HEK293 (cell line): ENCODE results near the gene BRINP2.
A peak's percentile ranks its signal among the peaks of the same experiment; 100 is the strongest.

Experiments
- BCL11A ChIP-seq: fragments of 450-650 bp; formaldehyde crosslinking; IDR thresholded peaks from 2 replicates; pipeline ENCODE4 v1.5.1; 2016; ENCODE audit warnings: low read depth, missing biosample characterization, missing genetic modification characterization
- KLF9 ChIP-seq: fragments of 450-650 bp; formaldehyde crosslinking; IDR thresholded peaks from 2 replicates; pipeline ENCODE4 v1.5.1; 2016; ENCODE audit warnings: missing biosample characterization, missing genetic modification characterization, low read depth
- TRIM28 ChIP-seq: IDR thresholded peaks from 2 replicates; pipeline ENCODE4 v1.6.1; 2011; ENCODE audit warnings: low read length, control low read depth, borderline replicate concordance
- ZBTB21 ChIP-seq: fragments of 450-650 bp; formaldehyde crosslinking; IDR thresholded peaks from 2 replicates; pipeline ENCODE4 v1.5.1; 2017; ENCODE audit warnings: missing biosample characterization, missing genetic modification characterization
- ZFP41 ChIP-seq: fragments of 450-650 bp; formaldehyde crosslinking; IDR thresholded peaks from 2 replicates; pipeline ENCODE4 v1.5.1; 2016; ENCODE audit warnings: missing biosample characterization, missing genetic modification characterization, borderline replicate concordance
- ZNF114 ChIP-seq: fragments of 450-650 bp; formaldehyde crosslinking; IDR thresholded peaks from 2 replicates; pipeline ENCODE4 v1.5.0; 2017; ENCODE audit warnings: missing biosample characterization, missing genetic modification characterization
- ZNF121 ChIP-seq: fragments of 450-650 bp; formaldehyde crosslinking; IDR thresholded peaks from 2 replicates; pipeline ENCODE4 v1.5.1; 2016; ENCODE audit warnings: missing biosample characterization, missing genetic modification characterization
- ZNF133 ChIP-seq: fragments of 450-650 bp; formaldehyde crosslinking; IDR thresholded peaks from 2 replicates; pipeline ENCODE4 v1.5.1; 2016; ENCODE audit warnings: missing biosample characterization, missing genetic modification characterization
- ZNF16 ChIP-seq: fragments of 450-650 bp; formaldehyde crosslinking; IDR thresholded peaks from 2 replicates; pipeline ENCODE4 v1.5.1; 2016; ENCODE audit warnings: low read depth, missing biosample characterization, missing genetic modification characterization
- ZNF184 ChIP-seq: fragments of 450-650 bp; IDR thresholded peaks from 2 replicates; pipeline ENCODE4 v1.5.1; 2018; ENCODE audit warnings: missing biosample characterization, mild to moderate bottlenecking, missing genetic modification characterization
- ZNF211 ChIP-seq: fragments of 450-650 bp; formaldehyde crosslinking; IDR thresholded peaks from 2 replicates; pipeline ENCODE4 v1.5.1; 2016; ENCODE audit warnings: low read depth, missing biosample characterization, missing genetic modification characterization
- ZNF248 ChIP-seq: fragments of 450-650 bp; formaldehyde crosslinking; IDR thresholded peaks from 2 replicates; pipeline ENCODE4 v1.5.1; 2017; ENCODE audit warnings: missing biosample characterization, missing genetic modification characterization
- ZNF302 ChIP-seq: fragments of 450-650 bp; formaldehyde crosslinking; IDR thresholded peaks from 2 replicates; pipeline ENCODE4 v1.5.1; 2016; ENCODE audit warnings: missing biosample characterization, missing genetic modification characterization, low read depth
- ZNF335 ChIP-seq: fragments of 450-650 bp; formaldehyde crosslinking; conservative IDR thresholded peaks from 2 replicates; pipeline ENCODE4 v1.5.1; 2016; ENCODE audit warnings: missing biosample characterization, missing genetic modification characterization
- ZNF433 ChIP-seq: fragments of 450-650 bp; formaldehyde crosslinking; IDR thresholded peaks from 2 replicates; pipeline ENCODE4 v1.5.1; 2016; ENCODE audit warnings: missing biosample characterization, missing genetic modification characterization, low read depth
- ZNF48 ChIP-seq: fragments of 450-650 bp; formaldehyde crosslinking; IDR thresholded peaks from 2 replicates; pipeline ENCODE4 v1.5.1; 2016; ENCODE audit warnings: missing biosample characterization, missing genetic modification characterization
- ZNF501 ChIP-seq: fragments of 450-650 bp; formaldehyde crosslinking; IDR thresholded peaks from 2 replicates; pipeline ENCODE4 v1.5.1; 2016; ENCODE audit warnings: missing biosample characterization, missing genetic modification characterization
- ZNF596 ChIP-seq: fragments of 450-650 bp; IDR thresholded peaks from 2 replicates; pipeline ENCODE4 v1.5.0; 2018; ENCODE audit warnings: missing biosample characterization, mild to moderate bottlenecking, missing genetic modification characterization, moderate library complexity
- ZNF610 ChIP-seq: fragments of 450-650 bp; formaldehyde crosslinking; IDR thresholded peaks from 2 replicates; pipeline ENCODE4 v1.5.1; 2016; ENCODE audit warnings: missing biosample characterization, missing genetic modification characterization, borderline replicate concordance
- ZNF664 ChIP-seq: fragments of 450-650 bp; formaldehyde crosslinking; IDR thresholded peaks from 2 replicates; pipeline ENCODE4 v1.5.1; 2016; ENCODE audit warnings: missing biosample characterization, missing genetic modification characterization
- ZNF837 ChIP-seq: fragments of 450-650 bp; formaldehyde crosslinking; IDR thresholded peaks from 2 replicates; pipeline ENCODE4 v1.5.1; 2016; ENCODE audit warnings: missing biosample characterization, missing genetic modification characterization
- TF ChIP-seq, protein P1 (sequence below): fragments of 450-650 bp; formaldehyde crosslinking; IDR thresholded peaks from 2 replicates; pipeline ENCODE4 v1.5.1; 2016; ENCODE audit warnings: missing biosample characterization, missing genetic modification characterization
- TF ChIP-seq, protein P2 (sequence below): fragments of 450-650 bp; formaldehyde crosslinking; IDR thresholded peaks from 2 replicates; pipeline ENCODE4 v1.5.1; 2017; ENCODE audit warnings: missing biosample characterization, missing genetic modification characterization
- TF ChIP-seq, protein P3 (sequence below): fragments of 450-650 bp; formaldehyde crosslinking; IDR thresholded peaks from 2 replicates; pipeline ENCODE4 v1.5.1; 2016; ENCODE audit warnings: missing biosample characterization, missing genetic modification characterization
- TF ChIP-seq, protein P4 (sequence below): fragments of 450-650 bp; formaldehyde crosslinking; IDR thresholded peaks from 2 replicates; pipeline ENCODE4 v1.5.1; 2016; ENCODE audit warnings: missing biosample characterization, missing genetic modification characterization, borderline replicate concordance
- TF ChIP-seq, protein P5 (sequence below): fragments of 450-650 bp; formaldehyde crosslinking; IDR thresholded peaks from 2 replicates; pipeline ENCODE4 v1.5.1; 2016; ENCODE audit warnings: missing biosample characterization, missing genetic modification characterization

The BRINP2 gene

DNA sequence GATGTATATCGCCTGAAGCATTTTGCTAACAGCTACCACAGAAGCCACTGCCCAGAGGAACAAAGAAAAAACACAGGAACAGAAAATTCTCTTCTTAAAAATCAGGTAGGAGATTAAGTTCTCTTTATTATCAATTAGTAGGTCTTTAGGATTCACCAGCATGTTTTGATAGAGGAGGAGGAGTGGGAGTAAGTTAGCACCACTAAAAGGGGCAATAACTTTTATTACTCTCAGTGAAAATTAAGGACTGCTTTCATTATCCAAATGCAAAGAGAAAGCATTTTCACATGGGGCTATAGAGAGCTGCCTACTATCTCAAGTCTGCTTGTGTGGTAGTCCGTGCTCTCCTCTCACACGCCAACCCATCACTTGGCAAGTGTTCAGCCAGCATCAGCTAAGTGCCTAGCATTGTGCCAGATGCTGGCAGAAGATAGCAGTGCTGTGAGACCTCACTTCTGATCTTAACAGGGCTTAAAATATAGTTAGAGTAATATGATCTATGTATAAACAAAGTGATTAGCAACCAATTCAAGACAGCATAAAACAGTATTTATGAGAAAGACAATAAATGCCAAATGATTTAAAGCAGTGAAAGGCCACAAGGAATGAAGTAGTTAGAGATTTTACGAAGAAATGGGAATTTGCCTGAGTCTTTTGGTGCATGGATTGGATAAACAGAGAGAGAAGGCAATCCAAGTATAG lies 46.0 kb upstream of the BRINP2 start (continued):
- TF ChIP-seq ZNF837 (tag by site-specific recombination) (no peak), ZNF248 (tag by site-specific recombination) (no peak), ZNF133 (tag by site-specific recombination) (no peak), ZNF433 (tag by site-specific recombination) (no peak), ZNF610 (tag by site-specific recombination) (no peak; the same call in 1 of the 2 replicates), ZNF121 (tag by site-specific recombination) (no peak), ZNF184 (tag by site-specific recombination) (no peak), KLF9 (tag by site-specific recombination) (no peak), ZNF664 (tag by site-specific recombination) (no peak), ZNF596 (tag by site-specific recombination) (no peak), ZNF48 (tag by site-specific recombination) (no peak), ZNF114 (tag by site-specific recombination) (no peak), ZNF501 (tag by site-specific recombination) (no peak), ZNF302 (tag by site-specific recombination) (no peak), TRIM28 (no peak), ZBTB21 (tag by site-specific recombination) (no peak), ZNF335 (tag by site-specific recombination) (no peak), BCL11A (tag by site-specific recombination) (0 out of 2 replicates have a peak, but pooled peaks have one; percentile 56), ZFP41 (tag by site-specific recombination) (no peak), ZNF211 (no peak), ZNF16 (tag by site-specific recombination) (no peak)
- TF ChIP-seq, protein P1, sequence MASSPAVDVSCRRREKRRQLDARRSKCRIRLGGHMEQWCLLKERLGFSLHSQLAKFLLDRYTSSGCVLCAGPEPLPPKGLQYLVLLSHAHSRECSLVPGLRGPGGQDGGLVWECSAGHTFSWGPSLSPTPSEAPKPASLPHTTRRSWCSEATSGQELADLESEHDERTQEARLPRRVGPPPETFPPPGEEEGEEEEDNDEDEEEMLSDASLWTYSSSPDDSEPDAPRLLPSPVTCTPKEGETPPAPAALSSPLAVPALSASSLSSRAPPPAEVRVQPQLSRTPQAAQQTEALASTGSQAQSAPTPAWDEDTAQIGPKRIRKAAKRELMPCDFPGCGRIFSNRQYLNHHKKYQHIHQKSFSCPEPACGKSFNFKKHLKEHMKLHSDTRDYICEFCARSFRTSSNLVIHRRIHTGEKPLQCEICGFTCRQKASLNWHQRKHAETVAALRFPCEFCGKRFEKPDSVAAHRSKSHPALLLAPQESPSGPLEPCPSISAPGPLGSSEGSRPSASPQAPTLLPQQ (tag by site-specific recombination): no peak
- TF ChIP-seq, protein P2, sequence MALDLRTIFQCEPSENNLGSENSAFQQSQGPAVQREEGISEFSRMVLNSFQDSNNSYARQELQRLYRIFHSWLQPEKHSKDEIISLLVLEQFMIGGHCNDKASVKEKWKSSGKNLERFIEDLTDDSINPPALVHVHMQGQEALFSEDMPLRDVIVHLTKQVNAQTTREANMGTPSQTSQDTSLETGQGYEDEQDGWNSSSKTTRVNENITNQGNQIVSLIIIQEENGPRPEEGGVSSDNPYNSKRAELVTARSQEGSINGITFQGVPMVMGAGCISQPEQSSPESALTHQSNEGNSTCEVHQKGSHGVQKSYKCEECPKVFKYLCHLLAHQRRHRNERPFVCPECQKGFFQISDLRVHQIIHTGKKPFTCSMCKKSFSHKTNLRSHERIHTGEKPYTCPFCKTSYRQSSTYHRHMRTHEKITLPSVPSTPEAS (tag by site-specific recombination): no peak
- TF ChIP-seq, protein P3, sequence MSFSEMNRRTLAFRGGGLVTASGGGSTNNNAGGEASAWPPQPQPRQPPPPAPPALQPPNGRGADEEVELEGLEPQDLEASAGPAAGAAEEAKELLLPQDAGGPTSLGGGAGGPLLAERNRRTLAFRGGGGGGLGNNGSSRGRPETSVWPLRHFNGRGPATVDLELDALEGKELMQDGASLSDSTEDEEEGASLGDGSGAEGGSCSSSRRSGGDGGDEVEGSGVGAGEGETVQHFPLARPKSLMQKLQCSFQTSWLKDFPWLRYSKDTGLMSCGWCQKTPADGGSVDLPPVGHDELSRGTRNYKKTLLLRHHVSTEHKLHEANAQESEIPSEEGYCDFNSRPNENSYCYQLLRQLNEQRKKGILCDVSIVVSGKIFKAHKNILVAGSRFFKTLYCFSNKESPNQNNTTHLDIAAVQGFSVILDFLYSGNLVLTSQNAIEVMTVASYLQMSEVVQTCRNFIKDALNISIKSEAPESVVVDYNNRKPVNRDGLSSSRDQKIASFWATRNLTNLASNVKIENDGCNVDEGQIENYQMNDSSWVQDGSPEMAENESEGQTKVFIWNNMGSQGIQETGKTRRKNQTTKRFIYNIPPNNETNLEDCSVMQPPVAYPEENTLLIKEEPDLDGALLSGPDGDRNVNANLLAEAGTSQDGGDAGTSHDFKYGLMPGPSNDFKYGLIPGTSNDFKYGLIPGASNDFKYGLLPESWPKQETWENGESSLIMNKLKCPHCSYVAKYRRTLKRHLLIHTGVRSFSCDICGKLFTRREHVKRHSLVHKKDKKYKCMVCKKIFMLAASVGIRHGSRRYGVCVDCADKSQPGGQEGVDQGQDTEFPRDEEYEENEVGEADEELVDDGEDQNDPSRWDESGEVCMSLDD (tag by site-specific recombination): no peak
- TF ChIP-seq, protein P4, sequence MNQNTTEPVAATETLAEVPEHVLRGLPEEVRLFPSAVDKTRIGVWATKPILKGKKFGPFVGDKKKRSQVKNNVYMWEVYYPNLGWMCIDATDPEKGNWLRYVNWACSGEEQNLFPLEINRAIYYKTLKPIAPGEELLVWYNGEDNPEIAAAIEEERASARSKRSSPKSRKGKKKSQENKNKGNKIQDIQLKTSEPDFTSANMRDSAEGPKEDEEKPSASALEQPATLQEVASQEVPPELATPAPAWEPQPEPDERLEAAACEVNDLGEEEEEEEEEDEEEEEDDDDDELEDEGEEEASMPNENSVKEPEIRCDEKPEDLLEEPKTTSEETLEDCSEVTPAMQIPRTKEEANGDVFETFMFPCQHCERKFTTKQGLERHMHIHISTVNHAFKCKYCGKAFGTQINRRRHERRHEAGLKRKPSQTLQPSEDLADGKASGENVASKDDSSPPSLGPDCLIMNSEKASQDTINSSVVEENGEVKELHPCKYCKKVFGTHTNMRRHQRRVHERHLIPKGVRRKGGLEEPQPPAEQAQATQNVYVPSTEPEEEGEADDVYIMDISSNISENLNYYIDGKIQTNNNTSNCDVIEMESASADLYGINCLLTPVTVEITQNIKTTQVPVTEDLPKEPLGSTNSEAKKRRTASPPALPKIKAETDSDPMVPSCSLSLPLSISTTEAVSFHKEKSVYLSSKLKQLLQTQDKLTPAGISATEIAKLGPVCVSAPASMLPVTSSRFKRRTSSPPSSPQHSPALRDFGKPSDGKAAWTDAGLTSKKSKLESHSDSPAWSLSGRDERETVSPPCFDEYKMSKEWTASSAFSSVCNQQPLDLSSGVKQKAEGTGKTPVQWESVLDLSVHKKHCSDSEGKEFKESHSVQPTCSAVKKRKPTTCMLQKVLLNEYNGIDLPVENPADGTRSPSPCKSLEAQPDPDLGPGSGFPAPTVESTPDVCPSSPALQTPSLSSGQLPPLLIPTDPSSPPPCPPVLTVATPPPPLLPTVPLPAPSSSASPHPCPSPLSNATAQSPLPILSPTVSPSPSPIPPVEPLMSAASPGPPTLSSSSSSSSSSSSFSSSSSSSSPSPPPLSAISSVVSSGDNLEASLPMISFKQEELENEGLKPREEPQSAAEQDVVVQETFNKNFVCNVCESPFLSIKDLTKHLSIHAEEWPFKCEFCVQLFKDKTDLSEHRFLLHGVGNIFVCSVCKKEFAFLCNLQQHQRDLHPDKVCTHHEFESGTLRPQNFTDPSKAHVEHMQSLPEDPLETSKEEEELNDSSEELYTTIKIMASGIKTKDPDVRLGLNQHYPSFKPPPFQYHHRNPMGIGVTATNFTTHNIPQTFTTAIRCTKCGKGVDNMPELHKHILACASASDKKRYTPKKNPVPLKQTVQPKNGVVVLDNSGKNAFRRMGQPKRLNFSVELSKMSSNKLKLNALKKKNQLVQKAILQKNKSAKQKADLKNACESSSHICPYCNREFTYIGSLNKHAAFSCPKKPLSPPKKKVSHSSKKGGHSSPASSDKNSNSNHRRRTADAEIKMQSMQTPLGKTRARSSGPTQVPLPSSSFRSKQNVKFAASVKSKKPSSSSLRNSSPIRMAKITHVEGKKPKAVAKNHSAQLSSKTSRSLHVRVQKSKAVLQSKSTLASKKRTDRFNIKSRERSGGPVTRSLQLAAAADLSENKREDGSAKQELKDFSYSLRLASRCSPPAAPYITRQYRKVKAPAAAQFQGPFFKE (tag by site-specific recombination): no peak
- TF ChIP-seq, protein P5, sequence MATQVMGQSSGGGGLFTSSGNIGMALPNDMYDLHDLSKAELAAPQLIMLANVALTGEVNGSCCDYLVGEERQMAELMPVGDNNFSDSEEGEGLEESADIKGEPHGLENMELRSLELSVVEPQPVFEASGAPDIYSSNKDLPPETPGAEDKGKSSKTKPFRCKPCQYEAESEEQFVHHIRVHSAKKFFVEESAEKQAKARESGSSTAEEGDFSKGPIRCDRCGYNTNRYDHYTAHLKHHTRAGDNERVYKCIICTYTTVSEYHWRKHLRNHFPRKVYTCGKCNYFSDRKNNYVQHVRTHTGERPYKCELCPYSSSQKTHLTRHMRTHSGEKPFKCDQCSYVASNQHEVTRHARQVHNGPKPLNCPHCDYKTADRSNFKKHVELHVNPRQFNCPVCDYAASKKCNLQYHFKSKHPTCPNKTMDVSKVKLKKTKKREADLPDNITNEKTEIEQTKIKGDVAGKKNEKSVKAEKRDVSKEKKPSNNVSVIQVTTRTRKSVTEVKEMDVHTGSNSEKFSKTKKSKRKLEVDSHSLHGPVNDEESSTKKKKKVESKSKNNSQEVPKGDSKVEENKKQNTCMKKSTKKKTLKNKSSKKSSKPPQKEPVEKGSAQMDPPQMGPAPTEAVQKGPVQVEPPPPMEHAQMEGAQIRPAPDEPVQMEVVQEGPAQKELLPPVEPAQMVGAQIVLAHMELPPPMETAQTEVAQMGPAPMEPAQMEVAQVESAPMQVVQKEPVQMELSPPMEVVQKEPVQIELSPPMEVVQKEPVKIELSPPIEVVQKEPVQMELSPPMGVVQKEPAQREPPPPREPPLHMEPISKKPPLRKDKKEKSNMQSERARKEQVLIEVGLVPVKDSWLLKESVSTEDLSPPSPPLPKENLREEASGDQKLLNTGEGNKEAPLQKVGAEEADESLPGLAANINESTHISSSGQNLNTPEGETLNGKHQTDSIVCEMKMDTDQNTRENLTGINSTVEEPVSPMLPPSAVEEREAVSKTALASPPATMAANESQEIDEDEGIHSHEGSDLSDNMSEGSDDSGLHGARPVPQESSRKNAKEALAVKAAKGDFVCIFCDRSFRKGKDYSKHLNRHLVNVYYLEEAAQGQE (tag by site-specific recombination): no peak
